Choroid plexus epithelial cell (primary cell): Measurements from ENCODE around the gene PHLPP1.
"Not testable (repeated sequence)": the region's sequence is repeated elsewhere in the genome, so short reads cannot be mapped to it uniquely, and the experiment has no call there.

Source experiments
- DNase-seq: peaks from one replicate; pipeline ENCODE4 v3.0.0-alpha.2; 2010; ENCODE audit warnings: low read depth
- H3K4me3 ChIP-seq: 2 replicates; pipeline ENCODE4 v1.5.1; 2011; ENCODE audit warnings: low read depth, mild to moderate bottlenecking, control low read depth, low read length, moderate library complexity
- TF ChIP-seq, protein P1 (sequence below): conservative IDR thresholded peaks from 2 replicates; pipeline ENCODE4 v1.5.1; 2011; ENCODE audit warnings: low read depth, mild to moderate bottlenecking, control low read depth, inconsistent platforms, low read length, moderate library complexity

The PHLPP1 gene

DNA sequence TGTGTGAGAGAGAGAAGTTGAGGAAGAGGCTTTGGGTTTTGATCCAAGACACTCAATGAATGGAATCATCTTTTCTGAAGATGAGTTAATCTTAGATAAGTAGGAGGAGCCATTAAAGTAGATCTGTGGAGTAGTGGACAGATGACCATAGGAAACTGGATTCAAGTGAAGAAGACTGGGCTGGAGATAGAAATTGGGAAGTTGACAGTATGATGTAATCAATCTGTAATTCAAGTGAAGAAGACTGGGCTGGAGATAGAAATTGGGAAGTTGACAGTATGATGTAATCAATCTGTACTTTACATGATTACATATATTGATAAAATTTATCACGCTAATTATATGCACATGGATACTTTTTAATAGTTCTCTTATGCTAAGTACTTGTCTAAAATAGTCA lies 92.8 kb downstream of the PHLPP1 start:
- TF ChIP-seq, protein P1, sequence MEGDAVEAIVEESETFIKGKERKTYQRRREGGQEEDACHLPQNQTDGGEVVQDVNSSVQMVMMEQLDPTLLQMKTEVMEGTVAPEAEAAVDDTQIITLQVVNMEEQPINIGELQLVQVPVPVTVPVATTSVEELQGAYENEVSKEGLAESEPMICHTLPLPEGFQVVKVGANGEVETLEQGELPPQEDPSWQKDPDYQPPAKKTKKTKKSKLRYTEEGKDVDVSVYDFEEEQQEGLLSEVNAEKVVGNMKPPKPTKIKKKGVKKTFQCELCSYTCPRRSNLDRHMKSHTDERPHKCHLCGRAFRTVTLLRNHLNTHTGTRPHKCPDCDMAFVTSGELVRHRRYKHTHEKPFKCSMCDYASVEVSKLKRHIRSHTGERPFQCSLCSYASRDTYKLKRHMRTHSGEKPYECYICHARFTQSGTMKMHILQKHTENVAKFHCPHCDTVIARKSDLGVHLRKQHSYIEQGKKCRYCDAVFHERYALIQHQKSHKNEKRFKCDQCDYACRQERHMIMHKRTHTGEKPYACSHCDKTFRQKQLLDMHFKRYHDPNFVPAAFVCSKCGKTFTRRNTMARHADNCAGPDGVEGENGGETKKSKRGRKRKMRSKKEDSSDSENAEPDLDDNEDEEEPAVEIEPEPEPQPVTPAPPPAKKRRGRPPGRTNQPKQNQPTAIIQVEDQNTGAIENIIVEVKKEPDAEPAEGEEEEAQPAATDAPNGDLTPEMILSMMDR, result no peak

DNA sequence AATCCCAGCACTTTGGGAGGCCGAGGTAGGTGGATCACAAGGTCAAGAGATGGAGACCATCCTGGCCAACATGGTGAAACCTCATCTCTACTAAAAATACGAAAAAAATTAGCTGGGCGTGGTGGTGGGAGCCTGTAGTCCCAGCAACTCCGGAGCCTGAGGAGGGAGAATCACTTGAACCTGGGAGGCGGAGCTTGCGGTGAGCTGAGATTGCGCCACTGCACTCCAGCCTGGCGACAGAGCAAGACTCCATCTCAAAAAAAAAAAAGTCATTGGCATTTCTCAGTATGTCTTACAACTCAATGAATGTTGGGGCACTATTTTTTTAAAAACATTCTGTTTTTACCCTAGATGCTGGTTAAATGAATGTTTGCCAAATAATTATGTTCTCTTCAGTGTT lies 94.1 kb downstream of the PHLPP1 start:
- not testable (repeated sequence) for H3K4me3 ChIP-seq, DNase-seq

More for the DNA sequence above, 92.8 kb downstream of the PHLPP1 start:
- no peak overlapping the region for H3K4me3 ChIP-seq
- DNase-seq, result no peak

DNA sequence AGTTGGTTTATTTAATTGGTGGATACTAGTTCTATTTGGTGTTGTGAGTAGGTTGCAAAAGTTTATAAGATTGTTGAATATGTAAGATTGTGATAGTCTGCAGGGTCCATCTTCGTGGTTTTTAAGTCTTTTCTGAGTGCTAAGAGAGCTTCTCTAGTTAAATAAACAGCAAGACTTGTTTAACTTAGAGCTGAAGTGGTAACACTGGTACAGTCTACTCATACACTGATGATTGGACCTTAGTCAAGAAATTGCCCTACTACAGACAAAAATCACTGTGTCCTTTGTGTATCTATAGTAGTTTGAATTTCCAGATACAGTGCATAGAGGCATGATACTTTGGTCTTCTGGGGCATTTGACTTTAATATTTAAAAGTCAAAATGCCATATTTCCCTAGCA lies 94.6 kb downstream of the PHLPP1 start:
- no peak overlapping the region for H3K4me3 ChIP-seq
- DNase-seq, result no peak
- TF ChIP-seq, protein P1, result no peak

DNA sequence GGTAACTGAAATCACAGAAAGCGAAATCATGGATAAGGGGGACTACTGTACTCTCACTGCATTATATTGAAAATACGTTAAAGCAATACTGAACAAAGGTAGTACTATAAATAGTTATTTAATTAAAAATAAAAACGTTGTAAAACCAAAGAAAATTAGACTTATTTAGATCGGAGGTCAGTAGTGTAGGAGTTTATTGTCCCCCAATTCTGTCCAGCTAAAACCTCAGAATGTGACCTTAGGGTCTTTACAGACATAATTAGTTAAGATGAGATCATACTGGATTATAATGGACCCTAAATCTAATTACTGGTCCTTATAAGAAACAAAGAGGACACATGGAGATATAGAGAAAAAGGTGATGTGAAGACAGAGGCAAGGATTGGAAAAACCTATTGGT lies 95.3 kb downstream of the PHLPP1 start:
- H3K4me3 ChIP-seq, result no peak overlapping the region
- TF ChIP-seq, protein P1, result no peak

DNA sequence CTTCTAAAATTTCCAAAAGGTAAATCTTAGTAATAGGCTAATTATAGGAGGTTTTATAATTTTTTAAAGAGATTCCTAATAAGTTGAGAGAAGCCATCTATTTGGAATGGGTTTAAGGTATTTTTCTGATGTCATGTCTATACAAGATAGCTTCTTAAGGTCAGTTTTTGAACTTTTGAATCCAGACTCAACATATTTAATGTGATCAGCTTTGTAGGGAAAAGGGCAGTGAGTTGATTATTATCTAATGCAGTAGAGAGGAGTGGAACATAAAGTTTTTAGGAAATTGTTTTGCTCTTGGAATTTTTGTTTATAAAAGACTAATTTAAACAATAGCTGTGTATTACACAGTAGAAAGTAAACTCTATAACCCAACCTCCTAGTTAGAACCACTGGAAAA lies 96.3 kb downstream of the PHLPP1 start:
- DNase-seq, result no peak
- H3K4me3 ChIP-seq, result no peak overlapping the region
- TF ChIP-seq, protein P1, result no peak

More for the DNA sequence above, 95.3 kb downstream of the PHLPP1 start:
- DNase-seq, result no peak

DNA sequence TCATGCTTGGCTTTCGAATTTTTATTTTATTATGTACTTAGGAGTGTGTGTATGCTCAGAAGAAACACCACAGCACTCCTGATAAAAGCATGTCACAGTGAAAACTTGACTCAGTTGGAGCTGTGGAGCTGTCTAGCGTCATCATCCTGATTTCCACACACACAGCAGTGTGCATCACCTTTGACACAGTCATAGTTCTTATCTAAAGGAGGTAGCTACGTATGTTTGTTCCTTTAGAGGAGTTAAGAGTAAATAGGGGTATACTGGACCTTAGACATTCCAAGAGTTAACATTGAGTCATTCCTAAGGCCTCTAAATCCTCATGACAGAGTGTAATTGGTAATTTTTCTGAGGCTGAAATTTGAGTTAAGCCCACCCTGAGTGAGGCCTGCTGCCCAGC lies 96.9 kb downstream of the PHLPP1 start:
- TF ChIP-seq, protein P1, result no peak
- DNase-seq, result peak; percentile 76
- no peak overlapping the region for H3K4me3 ChIP-seq

DNA sequence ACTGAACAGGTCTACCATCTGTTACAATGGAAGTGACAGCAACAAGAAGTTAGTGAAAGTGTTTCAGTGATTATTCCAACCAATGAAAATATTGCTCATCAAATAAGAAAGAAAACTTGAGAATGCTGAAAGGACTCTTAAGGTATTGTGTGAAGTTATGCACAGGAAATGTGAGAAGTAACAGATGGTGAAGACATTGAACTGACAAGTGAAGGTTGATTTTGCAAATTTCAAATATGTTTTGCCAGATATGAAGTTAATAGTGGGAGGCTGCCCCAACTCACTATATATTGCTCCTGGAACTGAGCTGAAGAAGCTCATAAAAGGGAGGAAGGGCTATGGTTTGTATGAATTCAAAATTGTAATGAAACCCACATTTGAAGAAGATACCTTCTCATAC lies 97.5 kb downstream of the PHLPP1 start:
- TF ChIP-seq, protein P1, result no peak
- no peak overlapping the region for H3K4me3 ChIP-seq
- DNase-seq, result no peak
